HG02610 (cell line): Measurements from ENCODE around the gene RGS16.
"Not testable (repeated sequence)": the region's sequence is repeated elsewhere in the genome, so short reads cannot be mapped to it uniquely, and the experiment has no call there.

ENCODE experiments used
- ATAC-seq: cut with Tn5 transposase; IDR thresholded peaks from one replicate; pipeline ENCODE4 v1.9.1; 2021; ENCODE audit warnings: mild to moderate bottlenecking, moderate library complexity; ENCODE audit not compliant: unreplicated experiment

The RGS16 gene, protein sequence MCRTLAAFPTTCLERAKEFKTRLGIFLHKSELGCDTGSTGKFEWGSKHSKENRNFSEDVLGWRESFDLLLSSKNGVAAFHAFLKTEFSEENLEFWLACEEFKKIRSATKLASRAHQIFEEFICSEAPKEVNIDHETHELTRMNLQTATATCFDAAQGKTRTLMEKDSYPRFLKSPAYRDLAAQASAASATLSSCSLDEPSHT

DNA sequence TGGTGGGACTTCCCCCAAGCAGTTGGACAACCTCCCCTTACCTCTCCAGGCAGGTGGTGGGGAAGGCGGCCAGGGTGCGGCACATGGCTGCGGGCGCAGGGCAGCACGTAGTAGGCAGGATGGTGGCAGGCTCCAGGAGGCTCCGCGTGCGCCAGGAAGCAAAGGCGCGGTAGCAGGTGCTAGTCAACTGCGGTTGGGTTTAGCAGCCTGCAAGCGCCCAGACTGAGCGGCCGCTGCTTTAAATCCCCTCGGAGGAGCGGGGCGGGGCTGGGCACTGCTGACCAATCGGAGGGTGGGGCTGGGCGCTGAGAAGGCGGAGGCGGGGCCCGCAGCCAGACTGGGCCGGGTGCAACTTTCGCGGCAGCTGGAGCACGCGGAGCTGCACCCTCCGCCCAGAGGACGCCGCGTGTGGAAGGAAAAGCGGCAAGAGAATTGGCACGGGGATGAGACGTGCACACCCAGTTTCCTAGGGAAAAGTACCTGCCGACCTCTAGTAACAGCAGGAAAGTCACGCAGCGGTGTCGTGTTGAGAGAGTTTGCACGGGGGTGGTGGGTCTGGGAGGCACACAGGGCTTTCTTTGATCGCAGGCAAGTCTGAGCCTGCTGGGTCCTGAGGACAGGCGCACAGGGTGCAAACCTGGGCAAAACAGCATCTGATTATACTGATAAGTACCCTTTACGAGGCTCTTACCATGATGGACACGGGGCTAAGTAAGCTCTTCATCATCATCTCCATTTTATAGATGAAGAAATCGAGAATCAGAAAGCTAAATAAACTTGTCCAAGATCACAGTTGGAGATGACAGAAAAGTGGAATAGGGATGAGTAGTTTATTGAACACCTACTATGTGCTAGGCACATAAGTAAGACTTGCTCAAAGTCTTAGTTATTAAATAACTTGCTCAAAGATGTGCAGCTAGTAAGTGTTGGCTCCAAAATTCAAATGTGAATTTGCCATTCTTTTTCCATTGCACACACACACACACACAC lies at the start of gene RGS16:
RGS16 (minus strand) TSS at position 215 of the 990 bp plus-strand sequence; CDS start at position 85, 130 bp downstream.
- ATAC-seq: peak; percentile 88

DNA sequence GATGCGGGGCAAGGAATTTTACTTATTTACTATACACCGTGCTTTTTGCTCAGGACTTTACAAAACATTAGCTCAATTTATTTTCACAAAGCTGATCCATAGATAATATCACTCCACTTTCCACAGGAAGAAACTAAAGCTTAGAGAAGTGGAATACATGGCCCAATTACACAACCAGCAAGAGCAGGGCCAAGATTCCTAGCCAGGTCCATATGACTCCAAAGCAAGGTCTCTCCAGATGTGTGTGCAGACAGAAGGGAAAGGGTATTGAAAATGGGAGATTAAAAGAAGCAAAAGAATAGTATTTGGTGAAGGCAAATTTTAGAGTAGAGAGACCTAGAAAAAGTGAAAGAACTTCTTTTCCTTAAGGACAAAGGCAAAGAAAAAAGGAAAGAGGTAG lies 49.8 kb upstream of the RGS16 start:
- ATAC-seq: no peak

DNA sequence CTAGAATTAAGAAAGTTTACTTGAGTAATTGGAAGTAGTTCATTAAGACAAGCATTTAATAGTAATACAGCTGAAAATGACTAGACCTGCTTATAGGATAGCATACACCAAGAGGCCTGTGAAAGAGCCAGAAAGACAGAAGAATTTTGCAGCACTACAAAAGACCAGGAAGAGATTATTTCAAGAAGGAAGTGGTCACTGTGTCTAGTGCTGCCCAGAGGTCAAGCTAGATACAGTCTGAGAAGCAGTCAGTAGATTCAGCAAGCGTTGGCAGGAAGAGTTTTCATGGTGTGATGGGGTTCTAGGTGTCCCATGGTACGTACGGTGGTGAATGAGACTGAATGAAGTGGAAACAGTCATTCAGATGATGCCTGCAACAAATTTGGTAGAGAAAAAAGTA lies 48.7 kb upstream of the RGS16 start:
- ATAC-seq: no peak

DNA sequence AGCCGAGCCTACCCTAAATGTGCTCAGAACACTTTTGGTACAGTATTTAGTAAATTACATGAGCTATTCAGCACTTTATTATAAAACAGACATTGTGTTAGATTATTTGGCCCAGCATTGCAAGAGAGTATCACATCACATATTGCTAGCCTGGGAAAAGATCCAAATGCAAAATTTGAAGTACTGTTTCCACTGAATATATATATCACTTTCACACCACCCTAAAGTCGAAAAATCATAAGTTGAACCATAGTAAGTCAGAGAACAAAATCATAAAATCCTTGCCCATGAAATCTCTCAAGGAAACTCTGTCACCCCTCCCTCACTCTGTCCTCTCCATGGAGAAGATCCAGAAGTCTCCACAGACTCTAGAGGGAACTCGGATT lies 47.1 kb upstream of the RGS16 start:
- ATAC-seq: no peak

DNA sequence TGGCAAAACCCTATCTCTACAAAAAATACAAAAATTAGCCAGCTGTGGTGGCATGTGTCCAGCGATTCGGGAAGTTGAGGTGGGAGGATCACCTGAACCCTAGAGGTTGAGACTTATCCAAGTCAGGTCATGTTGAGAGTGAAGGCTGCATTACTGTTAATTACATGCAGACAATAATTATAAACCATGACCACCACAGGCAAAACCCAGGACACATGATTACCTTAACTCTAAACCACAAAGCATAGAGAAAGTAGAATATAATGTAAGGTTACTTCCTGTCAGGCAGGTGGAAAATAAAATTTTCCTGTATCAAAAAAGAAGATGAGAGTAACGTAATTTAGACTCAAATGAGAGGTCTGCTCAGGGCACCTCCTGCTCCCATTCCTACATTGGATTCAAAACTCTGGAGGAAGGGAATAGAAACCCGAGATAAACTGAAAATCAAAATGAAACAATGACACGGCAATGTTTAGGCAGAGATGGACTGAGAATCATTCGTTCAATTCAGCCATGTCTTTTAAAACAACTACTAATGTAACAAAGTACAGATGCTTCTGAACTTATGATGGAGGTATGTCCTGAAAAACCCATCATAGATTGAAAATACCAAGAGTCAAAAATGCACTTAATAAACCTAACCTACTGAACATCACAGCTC lies 46.6 kb upstream of the RGS16 start:
- no peak for ATAC-seq

DNA sequence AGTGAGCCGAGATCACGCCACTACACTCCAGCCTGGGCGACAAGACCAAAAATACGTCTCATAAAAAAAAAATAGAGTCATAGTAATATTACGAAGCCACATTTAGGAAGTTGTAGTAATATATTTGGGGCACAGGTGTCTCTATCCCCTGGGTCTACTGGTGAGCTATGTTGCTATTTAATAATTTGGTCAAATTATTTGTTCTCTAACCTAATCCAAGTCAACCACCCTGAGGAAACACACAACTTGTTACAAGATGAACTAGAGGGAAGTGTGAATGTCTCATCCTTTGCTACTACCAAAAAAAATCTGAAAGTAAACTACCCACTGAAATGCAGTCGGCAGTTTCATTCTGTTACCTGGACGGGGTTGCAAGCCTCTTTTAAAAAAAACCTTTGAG lies 44.9 kb upstream of the RGS16 start:
- ATAC-seq: no peak

DNA sequence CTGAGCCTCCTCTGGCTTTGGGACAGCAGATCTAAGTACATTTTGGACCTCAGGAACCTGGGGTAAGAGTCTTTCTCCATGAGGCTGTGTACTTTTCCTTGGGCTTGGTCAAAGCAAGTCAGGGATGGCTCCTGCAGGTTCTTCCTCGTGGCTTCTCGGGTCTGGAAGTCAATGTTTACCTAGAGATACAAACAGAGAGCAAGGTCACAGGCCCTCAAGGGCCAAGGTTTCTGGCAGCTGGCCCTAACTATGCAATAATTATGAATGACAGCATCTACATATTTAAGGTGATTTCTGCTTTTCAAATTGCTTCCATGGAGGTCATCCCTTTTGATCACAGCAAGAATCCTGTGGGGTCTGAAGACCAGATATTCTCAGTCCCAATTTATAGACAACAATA lies 42.5 kb upstream of the RGS16 start:
- no peak for ATAC-seq

DNA sequence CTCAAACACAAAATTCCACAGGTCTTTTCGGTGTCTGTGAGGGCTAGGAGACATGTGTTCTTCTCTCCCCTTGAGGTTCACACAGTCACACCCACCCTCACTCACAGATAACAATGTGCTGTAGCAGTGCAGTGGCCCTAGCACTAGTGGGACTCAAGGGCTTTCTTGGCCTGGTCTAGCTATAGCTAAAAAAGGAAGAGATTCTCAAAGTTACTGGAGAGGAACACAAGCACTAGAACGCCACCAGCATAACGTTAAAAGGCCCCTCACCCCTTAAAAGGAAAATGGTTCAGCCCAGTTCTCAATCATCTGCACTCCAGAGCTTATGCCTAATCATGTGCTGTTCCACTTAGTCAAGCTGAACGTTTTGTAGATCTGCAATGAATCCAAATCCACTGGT lies 40.7 kb upstream of the RGS16 start:
- no peak for ATAC-seq

DNA sequence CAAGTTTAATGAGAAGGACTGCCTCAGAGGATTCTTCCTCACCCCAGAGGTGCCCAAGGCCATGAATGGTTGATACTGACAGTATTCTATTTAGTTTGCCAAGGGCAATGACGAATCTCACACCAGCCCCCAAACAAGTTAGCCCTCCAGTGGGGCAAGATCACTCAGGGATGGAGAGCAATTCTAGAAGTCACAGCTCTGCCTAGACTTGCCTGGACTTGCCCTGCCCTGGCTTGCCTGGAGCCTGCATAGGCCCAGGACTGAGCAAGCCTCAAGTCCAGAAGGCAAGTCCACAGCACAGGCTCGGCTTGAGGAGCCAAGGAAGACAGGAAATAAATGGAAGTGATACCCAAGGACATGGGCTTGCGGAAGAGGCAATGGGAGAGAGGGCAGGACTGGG lies 39.5 kb upstream of the RGS16 start:
- ATAC-seq: no peak

DNA sequence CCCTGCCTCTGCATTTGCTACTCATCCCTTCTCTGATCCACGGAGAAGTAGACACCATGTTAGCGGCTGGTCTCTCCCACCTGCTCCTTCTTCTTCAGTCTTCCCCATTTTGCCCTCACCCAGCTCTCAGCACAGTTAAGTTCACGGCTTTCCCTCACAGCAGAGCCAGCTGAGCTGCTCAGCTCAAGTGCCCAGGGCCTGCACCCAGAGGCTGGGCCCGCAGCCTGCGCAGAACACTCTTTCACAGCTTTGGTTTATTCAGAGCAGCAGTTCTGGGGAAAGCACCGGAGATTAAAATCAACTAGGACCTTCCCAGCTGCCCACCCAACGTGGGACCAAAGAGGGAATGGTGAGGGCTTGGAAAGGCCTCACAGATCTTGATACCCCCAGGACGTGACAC lies 38.3 kb upstream of the RGS16 start:
- no peak for ATAC-seq

DNA sequence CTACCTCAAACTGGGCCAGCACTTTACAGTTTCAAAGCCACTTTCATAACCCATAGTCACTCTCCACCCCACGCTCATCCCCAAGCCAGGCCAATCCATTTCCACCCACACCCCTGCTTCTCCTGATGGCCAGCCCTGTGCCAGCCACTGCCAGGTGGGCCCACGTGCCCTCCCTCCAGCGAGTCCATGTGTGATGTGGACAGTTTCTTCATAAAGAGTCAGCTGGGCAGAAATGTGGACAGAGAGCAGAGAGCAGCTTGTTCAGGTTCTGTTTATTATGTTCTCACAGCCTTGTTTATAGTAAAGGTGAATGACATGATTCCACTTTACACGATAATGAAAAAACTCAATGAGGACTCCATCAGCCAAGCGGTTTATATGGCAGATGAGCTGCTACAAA lies 37.4 kb upstream of the RGS16 start:
- no peak for ATAC-seq

DNA sequence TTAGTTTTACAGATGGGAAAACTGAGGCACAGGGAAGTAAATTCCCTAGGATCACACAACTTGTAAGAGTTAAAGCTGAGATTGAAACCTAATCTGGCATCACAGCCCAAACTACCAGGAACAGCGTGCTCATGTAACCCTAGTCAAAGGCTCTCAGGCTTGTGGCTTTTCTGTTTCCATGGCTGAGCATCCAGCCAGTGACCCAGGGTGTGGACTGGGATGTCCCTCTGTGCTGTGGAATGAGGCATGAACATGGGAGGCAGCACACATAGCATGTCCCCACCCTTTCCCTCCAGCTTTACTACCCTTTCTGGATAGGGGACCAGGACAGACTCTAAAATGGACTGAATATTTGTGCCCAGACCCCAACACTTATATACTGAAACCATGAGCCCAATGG lies 35.1 kb upstream of the RGS16 start:
- ATAC-seq: no peak

DNA sequence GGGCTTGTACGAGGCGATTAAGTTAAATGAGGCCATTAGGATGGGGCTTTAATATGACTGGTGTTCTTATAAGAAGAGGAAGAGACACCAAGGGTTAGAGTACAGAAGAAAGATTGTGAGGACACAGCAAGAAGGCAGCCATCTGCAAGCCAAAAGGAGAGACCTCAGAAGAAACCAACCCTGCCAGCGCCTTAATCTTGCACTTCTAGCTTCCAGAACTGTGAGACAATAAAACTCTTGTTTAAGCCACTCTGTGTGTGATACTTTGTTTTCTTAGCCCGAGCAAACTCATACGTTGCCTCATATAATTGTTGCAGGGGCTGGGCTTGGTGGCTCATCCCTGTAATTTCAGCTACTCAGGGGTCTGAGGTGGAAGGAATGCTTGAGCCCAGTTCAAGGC lies 33.6 kb upstream of the RGS16 start:
- ATAC-seq: no peak

DNA sequence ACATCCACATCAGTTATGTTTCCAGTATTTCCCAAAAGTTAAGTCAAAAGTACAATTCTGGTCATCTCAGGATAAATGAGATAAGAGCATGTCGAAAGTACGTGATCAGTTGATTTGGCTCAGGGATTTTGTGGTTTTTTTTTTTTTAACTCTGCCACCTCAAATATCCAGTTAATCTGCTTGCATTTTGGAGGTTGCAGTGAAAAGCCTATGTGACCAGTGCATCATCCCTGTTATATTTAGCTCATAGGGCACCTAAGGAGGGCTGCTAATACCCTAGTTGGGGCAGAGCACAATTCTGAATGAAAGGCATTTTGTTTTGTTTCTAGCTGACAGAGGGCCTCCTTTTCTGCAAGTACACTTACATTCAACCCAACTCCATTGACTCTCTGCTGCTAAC lies 31.7 kb upstream of the RGS16 start:
- ATAC-seq: no peak

DNA sequence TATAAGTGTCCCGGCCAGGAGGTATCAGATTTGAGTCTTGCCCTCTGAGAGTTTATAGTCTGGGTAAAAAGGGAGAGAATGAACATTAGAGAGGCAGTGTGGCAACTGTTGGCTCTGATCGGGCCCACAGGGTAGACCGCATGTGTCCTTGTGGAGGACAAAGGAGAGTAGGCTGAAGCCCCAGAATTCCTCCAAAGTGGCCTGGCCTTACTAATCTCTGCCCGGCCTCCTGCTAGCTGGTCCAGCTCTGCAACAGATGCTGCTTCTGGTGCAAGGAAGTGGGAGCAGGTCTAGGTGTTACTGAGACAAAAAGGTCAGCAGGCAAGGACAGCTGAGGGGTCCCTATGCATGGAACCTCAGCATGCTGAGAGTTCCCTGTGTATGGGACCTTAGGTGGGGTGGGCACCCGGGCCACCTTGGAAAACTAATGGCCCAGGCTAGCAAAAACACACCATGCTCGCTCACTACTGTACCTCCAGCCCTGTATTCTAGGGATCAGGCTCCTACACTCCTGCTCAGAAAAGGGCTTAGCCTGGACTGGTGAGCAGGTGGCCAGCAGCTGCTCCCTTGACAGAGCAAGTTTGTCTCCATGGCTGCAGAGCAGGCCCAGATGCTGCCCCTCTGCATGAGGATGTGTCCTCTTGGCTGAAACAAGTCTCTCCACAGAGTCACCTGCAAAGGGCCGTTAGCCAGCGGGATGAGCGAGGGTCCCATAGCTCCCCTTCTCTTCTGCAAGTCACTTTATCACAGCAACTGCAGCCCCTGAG lies 30.3 kb upstream of the RGS16 start:
- ATAC-seq: no peak

DNA sequence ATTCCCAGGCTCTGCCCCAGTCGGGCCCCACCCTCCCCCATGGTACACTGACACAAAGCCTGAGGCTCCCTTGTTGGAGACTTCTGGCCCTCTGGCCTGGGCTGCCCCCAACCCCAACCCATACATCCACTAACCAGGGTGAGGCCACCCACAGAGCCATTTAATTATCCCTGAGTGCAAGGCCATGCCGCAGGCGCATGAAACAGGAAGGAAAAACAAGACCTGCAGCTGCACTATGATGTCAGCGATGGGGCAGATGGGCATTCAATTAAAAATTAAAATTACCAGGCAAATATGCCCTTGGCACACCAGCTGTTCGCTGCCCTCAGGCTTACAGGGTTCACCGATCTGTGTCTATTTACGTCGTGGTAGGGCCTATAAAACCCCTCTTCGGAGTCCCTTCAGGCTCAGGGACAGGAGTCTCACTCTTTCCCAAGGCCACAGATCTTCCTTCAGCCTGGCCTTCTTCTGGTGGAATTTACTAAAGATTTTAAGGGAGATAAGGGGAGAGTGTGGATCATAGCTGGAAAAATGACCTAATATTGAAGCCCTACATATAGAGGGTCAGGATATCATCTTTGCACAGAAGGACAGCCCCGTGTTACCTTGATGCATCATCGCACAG lies 29.6 kb upstream of the RGS16 start:
- no peak for ATAC-seq

DNA sequence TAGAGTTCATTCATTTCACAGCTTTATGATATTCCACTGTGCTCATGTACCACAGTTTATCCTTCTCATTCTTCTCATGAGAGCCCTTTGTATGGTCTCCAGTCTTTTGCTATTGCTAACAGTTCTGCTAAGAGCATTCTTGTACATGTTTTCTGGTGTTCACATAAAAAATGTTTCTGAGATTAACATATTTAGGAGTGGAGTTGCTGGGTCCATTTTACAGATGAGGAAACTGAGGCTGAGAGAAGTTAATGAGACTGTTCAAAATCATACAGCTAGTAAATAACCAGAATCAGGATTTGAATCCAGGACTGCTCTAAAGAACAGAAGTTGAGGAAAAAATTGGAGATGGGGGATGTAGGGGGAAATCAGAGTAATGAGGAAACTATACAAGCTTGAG lies 28.8 kb upstream of the RGS16 start:
- ATAC-seq: no peak

DNA sequence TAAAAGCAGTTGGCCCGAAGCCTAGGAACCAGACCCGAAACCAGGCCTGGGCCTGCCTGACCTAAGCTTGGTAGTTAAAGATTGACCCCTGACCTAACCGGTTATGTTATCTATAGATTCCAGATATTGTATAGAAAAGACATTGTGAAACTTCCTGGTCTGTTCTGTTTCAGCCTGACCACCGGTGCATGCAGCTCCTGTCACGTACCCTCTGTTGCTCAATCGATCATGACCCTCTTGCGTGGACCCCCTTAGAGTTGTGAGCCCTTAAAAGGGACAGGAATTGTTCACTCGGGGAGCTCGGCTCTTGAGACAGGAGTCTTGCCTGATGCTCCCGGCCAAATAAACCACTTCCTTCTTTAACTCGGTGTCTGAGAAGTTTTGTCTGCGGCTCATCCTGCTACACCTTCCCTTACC lies 28.3 kb upstream of the RGS16 start:
- not testable (repeated sequence) for ATAC-seq

DNA sequence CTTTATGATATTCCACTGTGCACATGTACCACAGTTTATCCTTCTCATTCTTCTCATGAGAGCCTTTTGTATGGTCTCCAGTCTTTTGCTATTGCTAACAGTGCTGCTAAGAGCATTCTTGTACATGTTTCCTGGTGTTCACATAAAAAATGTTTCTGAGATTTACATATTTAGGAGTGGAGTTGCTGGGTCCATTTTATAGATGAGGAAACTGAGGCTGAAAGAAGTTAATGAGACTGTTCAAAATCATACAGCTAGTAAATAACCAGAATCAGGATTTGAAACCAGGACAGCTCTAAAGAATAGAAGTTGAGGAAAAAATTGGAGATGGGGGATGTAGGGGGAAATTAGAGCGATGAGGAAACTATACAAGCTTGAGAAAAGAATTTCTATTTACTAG lies 27.8 kb upstream of the RGS16 start:
- ATAC-seq: no peak

DNA sequence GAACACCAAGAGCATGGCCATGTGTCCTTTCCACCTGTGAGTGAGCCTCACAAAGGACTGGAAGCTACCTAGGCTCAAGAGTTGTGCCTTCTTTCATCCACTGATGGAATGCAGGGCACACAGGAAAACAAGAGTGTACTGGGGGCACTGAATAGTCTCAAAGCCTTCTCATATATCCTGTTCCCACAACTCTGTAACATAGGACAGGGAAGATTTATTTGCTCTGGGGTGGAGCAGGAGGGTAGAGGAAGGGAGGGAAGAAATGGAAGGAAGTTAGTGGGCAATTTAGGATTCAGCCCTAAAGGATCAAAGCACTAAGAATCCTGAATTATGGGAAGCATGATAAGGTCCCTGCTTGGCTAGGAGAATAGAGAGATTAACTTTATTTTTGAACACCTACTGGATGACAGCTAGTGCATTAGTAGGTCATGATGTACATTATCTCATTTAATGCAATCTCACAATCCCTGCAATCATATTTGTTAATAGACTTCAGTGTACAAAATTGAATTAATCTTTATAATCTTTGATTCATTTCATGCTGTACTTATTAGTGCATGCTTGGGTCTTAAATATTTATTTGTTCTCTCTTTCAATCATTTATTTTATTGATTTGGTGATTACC lies 27.0 kb upstream of the RGS16 start:
- ATAC-seq: no peak
